ENCODE data around the gene ATG9A. TPM values are rescaled to one million over a fixed set of nuclear protein-coding genes. Genes with fewer than 3 reads are reported as not detected.

ATG9A gene
- total RNA-seq, 1 experiment from 2014 or later, result 46.4 TPM

GRCh38 chr2:219214786-219215185 is 14.7 kb downstream of the ATG9A start:
- Histone ChIP-seq H2BK20ac (ENCODE audit: low read depth, low read length, poor library complexity, severe bottlenecking) (no peak overlapping the region), H2BK120ac (ENCODE audit: low read depth, low read length, poor library complexity, severe bottlenecking) (no peak overlapping the region), H2AFZ (ENCODE audit: low read length) (no peak overlapping the region), H3K27ac (ENCODE audit: insufficient read length, low read depth, low read length) (no peak overlapping the region), H3K14ac (ENCODE audit: insufficient read depth, low read length) (no peak overlapping the region), H3K18ac (ENCODE audit: insufficient read length, low read depth, low read length) (no peak overlapping the region), H3K9me3 (ENCODE audit: control insufficient read depth, low read depth, low read length) (no peaks in the 10 kb centered on the region), H2AK5ac (ENCODE audit: insufficient read length, low read length) (no peak overlapping the region), H3K4ac (ENCODE audit: low read depth, low read length) (no peak overlapping the region), H2BK12ac (ENCODE audit: insufficient read length, low read depth, low read length) (no peak overlapping the region), H3K27me3 (ENCODE audit: insufficient read depth, low read length) (no peaks in the 10 kb centered on the region), H4K5ac (ENCODE audit: insufficient read length, low read depth, low read length) (no peak overlapping the region), H3K23ac (ENCODE audit: insufficient read length, low read depth, low read length) (no peak overlapping the region), H4K8ac (replicated peaks; ENCODE audit: insufficient read length, low read depth, low read length) (no peak overlapping the region), H3K23me2 (ENCODE audit: insufficient read length, low read depth, low read length, poor library complexity, severe bottlenecking) (peaks cover 7% of the 10 kb centered on the region), H3K79me2 (ENCODE audit: insufficient read depth, low read length) (no peaks in the 10 kb centered on the region), H2BK5ac (ENCODE audit: insufficient read length, low read length) (no peak overlapping the region), H3T11ph (ENCODE audit: low read length) (no peak overlapping the region), H2BK15ac (ENCODE audit: low read depth, low read length) (no peak overlapping the region), H3K4me1 (ENCODE audit: insufficient read depth, low read length) (no peaks in the 10 kb centered on the region), H3K79me1 (ENCODE audit: insufficient read depth, low read depth, low read length, poor library complexity, severe bottlenecking) (no peaks in the 10 kb centered on the region), H3K4me2 (ENCODE audit: insufficient read depth, insufficient read length, low read length) (no peak overlapping the region), H4K20me1 (ENCODE audit: control insufficient read depth, insufficient read depth, insufficient read length) (no peaks in the 10 kb centered on the region), H3K9ac (ENCODE audit: extremely low read depth, insufficient read length, low read length) (no peak overlapping the region), H3K56ac (ENCODE audit: insufficient read length, low read depth, low read length) (no peak overlapping the region), H4K91ac (ENCODE audit: insufficient read length, low read depth, low read length) (no peak overlapping the region)
- Mint-ChIP-seq H3K36me3 (ENCODE audit: insufficient read depth in 1 of 3, low read depth in 3 of 3) (peaks cover 14 to 61% (median 51%) of the 10 kb centered on the region in 3 experiments), H3K4me3 (no peak overlapping the region), H3K27ac (peak overlapping the region in 1 of 3 experiments; percentile 42; a peak in 1 of 7 replicates), H3K4me1 (peaks cover 19 to 23% of the 10 kb centered on the region in 2 experiments), H3K9me3 (no peaks in the 10 kb centered on the region), H3K27me3 (ENCODE audit: low read depth) (peaks cover 3% of the 10 kb centered on the region; the same call in 1 of the 2 replicates)
- no CpG with 5 or more reads among the region's 6 CpGs for WGBS (ENCODE audit: extremely low coverage, insufficient read length, low lambda C conversion rate)
- no peak for DNase-seq
- no peak for TF ChIP-seq CTCF (conservative IDR thresholded peaks at IDR 0.05)

Measured in H9 (cell line).